RWPE2 (cell line): ENCODE results near the gene MYO5A.

Experiments
- ATAC-seq: fragments of 200-7000 bp; cut with Tn5 transposase; 3 replicates; pipeline ENCODE4 v1.9.1; 2021; ENCODE audit warnings: low read depth
- DNase-seq: peaks from one replicate; pipeline ENCODE4 v3.0.0-alpha.2; 2020; ENCODE audit warnings: low spot score
- H3K27ac ChIP-seq: fragments of 450-650 bp; 2 replicates; pipeline ENCODE4 v1.5.1; 2017; ENCODE audit warnings: mild to moderate bottlenecking; ENCODE audit not compliant: poor library complexity, severe bottlenecking
- H3K27me3 ChIP-seq: fragments of 250-450 bp; sonication (Bioruptor Pico); 2 replicates; pipeline ENCODE4 v1.5.1; 2021; ENCODE audit warnings: mild to moderate bottlenecking, moderate library complexity; ENCODE audit not compliant: insufficient read depth, poor library complexity, severe bottlenecking
- H3K36me3 ChIP-seq: fragments of 250-450 bp; sonication (Bioruptor Pico); 2 replicates; pipeline ENCODE4 v1.5.1; 2020; ENCODE audit warnings: low read depth, mild to moderate bottlenecking, moderate library complexity
- H3K4me1 ChIP-seq: fragments of 250-450 bp; sonication (Bioruptor Pico); 2 replicates; pipeline ENCODE4 v1.5.1; 2021; ENCODE audit warnings: mild to moderate bottlenecking, moderate library complexity; ENCODE audit not compliant: insufficient read depth, poor library complexity, severe bottlenecking
- H3K4me3 ChIP-seq: fragments of 250-450 bp; sonication (Bioruptor Pico); 2 replicates; pipeline ENCODE4 v1.5.1; 2021; ENCODE audit warnings: mild to moderate bottlenecking, moderate library complexity; ENCODE audit not compliant: severe bottlenecking
- H3K9me3 ChIP-seq: fragments of 250-450 bp; sonication (Bioruptor Pico); 2 replicates; pipeline ENCODE4 v1.5.1; 2021; ENCODE audit warnings: mild to moderate bottlenecking, moderate library complexity; ENCODE audit not compliant: severe bottlenecking
- CTCF ChIP-seq: fragments of 450-650 bp; IDR thresholded peaks from one replicate; pipeline ENCODE4 v1.5.1; 2017; ENCODE audit warnings: mild to moderate bottlenecking, moderate library complexity; ENCODE audit not compliant: poor library complexity, severe bottlenecking

MYO5A gene

GRCh38 chr15:52485290-52485689, 43.4 kb downstream of the MYO5A start:
- no peak overlapping the region for H3K27ac ChIP-seq
- ATAC-seq (no peak), DNase-seq (no peak)
- no peak for TF ChIP-seq CTCF
- no peaks in the 10 kb centered on the region for H3K9me3 ChIP-seq
- H3K27me3 ChIP-seq, result no peaks in the 10 kb centered on the region
- H3K36me3 ChIP-seq, result no peaks in the 10 kb centered on the region
- H3K4me3 ChIP-seq, result no peak overlapping the region
- peaks cover 32% of the 10 kb centered on the region for H3K4me1 ChIP-seq

- Histone ChIP-seq H3K36me3 (no peaks in the 10 kb centered on the region), H3K27ac (peak overlapping the region; percentile 1), H3K4me1 (peaks cover 32% of the 10 kb centered on the region), H3K27me3 (no peaks in the 10 kb centered on the region), H3K4me3 (no peak overlapping the region), H3K9me3 (no peaks in the 10 kb centered on the region)
- no peak for TF ChIP-seq CTCF
- DNase-seq, result no peak
- ATAC-seq, result peak; percentile 72
Measured at GRCh38 chr15:52483707-52484106, 45.0 kb downstream of the MYO5A start.

GRCh38 chr15:52481915-52482314, 46.8 kb downstream of the MYO5A start:
- no peak for DNase-seq
- peaks cover 32% of the 10 kb centered on the region for H3K4me1 ChIP-seq
- no peak for TF ChIP-seq CTCF
- no peaks in the 10 kb centered on the region for H3K36me3 ChIP-seq
- H3K27ac ChIP-seq, result peak overlapping the region; percentile 42
- H3K4me3 ChIP-seq, result no peak overlapping the region
- H3K27me3 ChIP-seq, result no peaks in the 10 kb centered on the region
- ATAC-seq, result peak; percentile 89
- no peaks in the 10 kb centered on the region for H3K9me3 ChIP-seq

- ATAC-seq (no peak), DNase-seq (no peak)
- TF ChIP-seq CTCF, result no peak
- H3K9me3 ChIP-seq, result no peaks in the 10 kb centered on the region
- peak overlapping the region; percentile 42 for H3K27ac ChIP-seq
- H3K36me3 ChIP-seq, result no peaks in the 10 kb centered on the region
- no peak overlapping the region for H3K4me3 ChIP-seq
- peaks cover 32% of the 10 kb centered on the region for H3K4me1 ChIP-seq
- H3K27me3 ChIP-seq, result no peaks in the 10 kb centered on the region
Measured at GRCh38 chr15:52480990-52481389, 47.7 kb downstream of the MYO5A start.

- no peaks in the 10 kb centered on the region for H3K36me3 ChIP-seq
- H3K4me3 ChIP-seq, result no peak overlapping the region
- DNase-seq, result no peak
- peaks cover 6% of the 10 kb centered on the region for H3K4me1 ChIP-seq
- H3K9me3 ChIP-seq, result peaks cover 6% of the 10 kb centered on the region
- no peak overlapping the region for H3K27ac ChIP-seq
- no peaks in the 10 kb centered on the region for H3K27me3 ChIP-seq
- TF ChIP-seq CTCF, result no peak
- no peak for ATAC-seq
Measured at GRCh38 chr15:52466716-52467115, 62.0 kb downstream of the MYO5A start.
